HCT116 (cell line): ENCODE data around the gene POLR2A. TPM values are rescaled to one million over a fixed set of nuclear protein-coding genes. Genes with fewer than 3 reads are reported as not detected.
"Not testable (repeated sequence)": the region's sequence is repeated elsewhere in the genome, so short reads cannot be mapped to it uniquely, and the experiment has no call there.

Experiments
- ATAC-seq: fragments of 200-7000 bp; cut with Tn5 transposase; 2 replicates; pipeline ENCODE4 v1.9.1; 2020; ENCODE audit warnings: mild to moderate bottlenecking, moderate library complexity
- BruUV-seq: library from RNA; stranded (reverse); fragments of 400-500 nt; replicated peaks from 2 replicates; lab custom pipeline; 2021; lab: Mats Ljungman, UMichigan
- CTCF ChIA-PET: fragments of 300-600 bp; sonication (Branson Sonifier 250); formaldehyde crosslinking; loops from one replicate; lab custom pipeline; 2021; ENCODE audit warnings: antibody characterized with exemption; lab: Charles Lee
- POLR2A ChIA-PET: fragments of 300-600, 350-600 bp; sonication (Branson Sonifier 250); formaldehyde crosslinking; loops from one replicate; lab custom pipeline; 2021; ENCODE audit warnings: antibody characterized with exemption; lab: Charles Lee
- RAD21 ChIA-PET, 2 experiments: fragments of 300-600 bp; sonication (Branson Sonifier 250); formaldehyde crosslinking; loops; one replicate each; lab custom pipeline; 2023; ENCODE audit warnings: low total read pairs in 2 of 2; ENCODE audit not compliant: uncharacterized antibody in 2 of 2, unreplicated experiment in 2 of 2, low non-redundant PET in 1 of 2; lab: Charles Lee
- DNase-seq: peaks from one replicate; pipeline ENCODE4 v3.0.0-alpha.2; 2010; ENCODE audit warnings: low read depth, low spot score
- H2AFZ ChIP-seq: fragments of 200-600 bp; shearing (Covaris generic), sonication (generic); 2 replicates; pipeline ENCODE4 v1.6.1; 2017; ENCODE audit warnings: low read depth, mixed run types, mixed read lengths, antibody characterized with exemption, low read length; ENCODE audit not compliant: poor library complexity, severe bottlenecking
- H3K27ac ChIP-seq: 2 replicates; pipeline ENCODE4 v1.5.1; 2012; ENCODE audit warnings: low read depth, low read length
- H3K27me3 ChIP-seq: fragments of 200-600 bp; sonication (generic); 2 replicates; pipeline ENCODE4 v1.6.1; 2016; ENCODE audit warnings: mixed run types, low read length, mixed read lengths; ENCODE audit not compliant: insufficient read depth
- H3K36me3 ChIP-seq, 2 experiments: fragments of 200-500 bp in 1 of 2; fragments of 200-600 bp in 1 of 2; sonication (Bioruptor generic) in 1 of 2; sonication (generic) in 1 of 2; 2 replicates each; pipeline versions ENCODE4 v1.5.1 to v1.6.1; 2014 to 2016; ENCODE audit warnings: low read length in 2 of 2, inconsistent platforms in 1 of 2, mixed read lengths in 1 of 2, mixed run types in 1 of 2; ENCODE audit not compliant: insufficient read depth in 2 of 2, control insufficient read depth in 1 of 2
- H3K4me1 ChIP-seq, 2 experiments: fragments of 200-600 bp in 1 of 2; sonication (generic) in 1 of 2; 2 replicates each; pipeline versions ENCODE4 v1.5.1 to v1.6.1; 2012 to 2017; ENCODE audit warnings: low read length in 2 of 2, inconsistent platforms in 1 of 2, mild to moderate bottlenecking in 1 of 2, mixed read lengths in 1 of 2, mixed run types in 1 of 2, moderate library complexity in 1 of 2; ENCODE audit not compliant: insufficient read depth in 2 of 2, control insufficient read depth in 1 of 2
- H3K4me2 ChIP-seq: fragments of 200-600 bp; sonication (generic); 2 replicates; pipeline ENCODE4 v1.6.1; 2017; ENCODE audit warnings: mixed run types, low read length, mixed read lengths
- H3K4me3 ChIP-seq, 2 experiments: fragments of 200-600 bp in 1 of 2; sonication (generic) in 1 of 2; replicated peaks in 1 of 2; 2 replicates each; pipeline ENCODE4 v1.5.1; 2011 to 2016; ENCODE audit warnings: low read length in 2 of 2, control low read depth in 1 of 2, low read depth in 1 of 2, mild to moderate bottlenecking in 1 of 2, mixed read lengths in 1 of 2, mixed run types in 1 of 2
- H3K79me2 ChIP-seq: fragments of 200-600 bp; sonication (generic); 2 replicates; pipeline ENCODE4 v1.6.1; 2017; ENCODE audit warnings: mild to moderate bottlenecking, mixed run types, low read length, moderate library complexity, mixed read lengths; ENCODE audit not compliant: insufficient read depth
- H3K9ac ChIP-seq: fragments of 200-600 bp; sonication (generic); 2 replicates; pipeline ENCODE4 v1.6.1; 2016; ENCODE audit warnings: low read length, mixed read lengths
- H3K9me2 ChIP-seq: fragments of 200-600 bp; sonication (generic), shearing (Covaris generic); 2 replicates; pipeline ENCODE4 v1.6.1; 2017; ENCODE audit warnings: mixed run types, mild to moderate bottlenecking, moderate library complexity; ENCODE audit not compliant: insufficient read depth
- H3K9me3 ChIP-seq, 2 experiments: fragments of 200-500 bp in 1 of 2; fragments of 200-600 bp in 1 of 2; sonication (Bioruptor generic) in 1 of 2; sonication (generic) in 1 of 2; 2 replicates each; pipeline ENCODE4 v1.6.1; 2014 to 2017; ENCODE audit warnings: low read length in 2 of 2, mixed read lengths in 2 of 2, inconsistent platforms in 1 of 2, low read depth in 1 of 2, mild to moderate bottlenecking in 1 of 2, mixed run types in 1 of 2, moderate library complexity in 1 of 2; ENCODE audit not compliant: control insufficient read depth in 1 of 2, insufficient read depth in 1 of 2
- H4K20me1 ChIP-seq: fragments of 200-600 bp; sonication (generic), shearing (Covaris generic); 2 replicates; pipeline ENCODE4 v1.6.1; 2017; ENCODE audit warnings: mixed run types, mild to moderate bottlenecking, moderate library complexity; ENCODE audit not compliant: insufficient read depth
- EGR1 ChIP-seq: IDR thresholded peaks from 2 replicates; pipeline ENCODE4 v1.6.1; 2012; ENCODE audit warnings: low read depth
- ELF1 ChIP-seq: IDR thresholded peaks from 2 replicates; pipeline ENCODE4 v1.6.1; 2012; ENCODE audit warnings: low read depth, borderline replicate concordance
- EZH2phosphoT487 ChIP-seq: fragments of 200-600 bp; IDR thresholded peaks from 2 replicates; pipeline ENCODE4 v1.6.1; 2018; ENCODE audit warnings: antibody characterized with exemption, borderline replicate concordance
- JUND ChIP-seq: IDR thresholded peaks from 2 replicates; pipeline ENCODE4 v1.6.1; 2012
- POLR2A ChIP-seq: IDR thresholded peaks from 2 replicates; pipeline ENCODE4 v1.7.0; 2011; ENCODE audit warnings: borderline replicate concordance; ENCODE audit not compliant: insufficient read depth, insufficient read length; ENCODE audit errors: extremely low read depth
- SIN3A ChIP-seq: IDR thresholded peaks from 2 replicates; pipeline ENCODE4 v1.6.1; 2012; ENCODE audit warnings: low read depth
- SRF ChIP-seq: IDR thresholded peaks from 2 replicates; pipeline ENCODE4 v1.6.1; 2012; ENCODE audit warnings: low read depth
- TCF7L2 ChIP-seq: IDR thresholded peaks from 2 replicates; pipeline ENCODE4 v1.7.0; 2011; ENCODE audit warnings: borderline replicate concordance, inconsistent platforms; ENCODE audit not compliant: insufficient read depth, insufficient read length; ENCODE audit errors: extremely low read depth
- intact Hi-C: fragments of 100-400 bp; cut with micrococcal nuclease; formaldehyde crosslinking; loops from 2 replicates; pipeline ENCODE4 v1.10.0; 2022
- total RNA-seq: library from RNA; stranded (reverse); gene quantifications from one replicate; pipeline ENCODE4 v1.2.1, GENCODE V29; 2021; ENCODE audit not compliant: unreplicated experiment
- TF ChIP-seq, protein P1 (sequence below): IDR thresholded peaks from 2 replicates; pipeline ENCODE4 v1.6.1; 2012; ENCODE audit warnings: low read depth
- TF ChIP-seq, protein P2 (sequence below): IDR thresholded peaks from 2 replicates; pipeline ENCODE4 v1.6.1; 2012

POLR2A gene
- total RNA-seq, 1 experiment from 2014 or later, result 205 TPM

GRCh38 chr17:7468804-7469389, 15.3 kb upstream of the POLR2A start (continued):
- TF ChIP-seq, protein P1, sequence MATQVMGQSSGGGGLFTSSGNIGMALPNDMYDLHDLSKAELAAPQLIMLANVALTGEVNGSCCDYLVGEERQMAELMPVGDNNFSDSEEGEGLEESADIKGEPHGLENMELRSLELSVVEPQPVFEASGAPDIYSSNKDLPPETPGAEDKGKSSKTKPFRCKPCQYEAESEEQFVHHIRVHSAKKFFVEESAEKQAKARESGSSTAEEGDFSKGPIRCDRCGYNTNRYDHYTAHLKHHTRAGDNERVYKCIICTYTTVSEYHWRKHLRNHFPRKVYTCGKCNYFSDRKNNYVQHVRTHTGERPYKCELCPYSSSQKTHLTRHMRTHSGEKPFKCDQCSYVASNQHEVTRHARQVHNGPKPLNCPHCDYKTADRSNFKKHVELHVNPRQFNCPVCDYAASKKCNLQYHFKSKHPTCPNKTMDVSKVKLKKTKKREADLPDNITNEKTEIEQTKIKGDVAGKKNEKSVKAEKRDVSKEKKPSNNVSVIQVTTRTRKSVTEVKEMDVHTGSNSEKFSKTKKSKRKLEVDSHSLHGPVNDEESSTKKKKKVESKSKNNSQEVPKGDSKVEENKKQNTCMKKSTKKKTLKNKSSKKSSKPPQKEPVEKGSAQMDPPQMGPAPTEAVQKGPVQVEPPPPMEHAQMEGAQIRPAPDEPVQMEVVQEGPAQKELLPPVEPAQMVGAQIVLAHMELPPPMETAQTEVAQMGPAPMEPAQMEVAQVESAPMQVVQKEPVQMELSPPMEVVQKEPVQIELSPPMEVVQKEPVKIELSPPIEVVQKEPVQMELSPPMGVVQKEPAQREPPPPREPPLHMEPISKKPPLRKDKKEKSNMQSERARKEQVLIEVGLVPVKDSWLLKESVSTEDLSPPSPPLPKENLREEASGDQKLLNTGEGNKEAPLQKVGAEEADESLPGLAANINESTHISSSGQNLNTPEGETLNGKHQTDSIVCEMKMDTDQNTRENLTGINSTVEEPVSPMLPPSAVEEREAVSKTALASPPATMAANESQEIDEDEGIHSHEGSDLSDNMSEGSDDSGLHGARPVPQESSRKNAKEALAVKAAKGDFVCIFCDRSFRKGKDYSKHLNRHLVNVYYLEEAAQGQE, result no peak
- TF ChIP-seq TCF7L2, result no peak
- no peak for TF ChIP-seq JUND
- no peak for TF ChIP-seq SIN3A
- no peak for TF ChIP-seq POLR2A
- TF ChIP-seq, protein P2, sequence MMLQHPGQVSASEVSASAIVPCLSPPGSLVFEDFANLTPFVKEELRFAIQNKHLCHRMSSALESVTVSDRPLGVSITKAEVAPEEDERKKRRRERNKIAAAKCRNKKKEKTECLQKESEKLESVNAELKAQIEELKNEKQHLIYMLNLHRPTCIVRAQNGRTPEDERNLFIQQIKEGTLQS, result no peak
- TF ChIP-seq SRF, result no peak
- TF ChIP-seq EZH2phosphoT487, result no peak
- TF ChIP-seq EGR1, result no peak
- no peak for TF ChIP-seq ELF1

GRCh38 chr17:7469843-7470242, 14.3 kb upstream of the POLR2A start:
- POLR2A ChIA-PET, H3K4me3 ChIP-seq, H3K36me3 ChIP-seq, H3K9me2 ChIP-seq, H4K20me1 ChIP-seq, H3K9ac ChIP-seq, H3K4me1 ChIP-seq, H3K27ac ChIP-seq, H2AFZ ChIP-seq, RAD21 ChIA-PET, BruUV-seq, H3K9me3 ChIP-seq, H3K4me2 ChIP-seq, CTCF ChIA-PET, H3K27me3 ChIP-seq, DNase-seq, H3K79me2 ChIP-seq, ATAC-seq, intact Hi-C loops: not testable (repeated sequence)

DNA sequence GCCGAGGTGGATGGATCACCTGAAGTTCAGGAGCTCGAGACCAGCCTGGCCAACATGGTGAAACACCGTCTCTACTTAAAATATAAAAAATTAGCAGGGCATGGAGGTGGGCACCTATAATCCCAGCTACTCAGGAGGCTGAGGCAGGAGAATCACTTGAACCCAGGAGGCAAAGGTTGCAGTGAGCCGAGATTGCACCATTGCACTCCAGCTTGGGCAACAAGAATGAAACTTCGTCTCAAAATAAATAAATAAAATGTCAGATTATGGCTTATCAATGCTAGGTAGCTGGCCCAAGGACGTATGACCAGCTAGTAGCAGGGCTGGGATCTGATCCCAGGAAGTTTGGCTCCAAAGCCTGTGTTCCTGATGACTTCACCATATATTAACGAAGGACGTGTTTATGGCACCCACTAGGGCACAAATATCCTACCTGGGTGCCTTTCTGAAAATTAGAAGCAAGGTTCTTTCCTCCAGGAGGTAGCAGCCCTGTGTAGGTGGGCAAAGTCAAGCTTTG, 13.7 kb upstream of the POLR2A start:
- CTCF ChIA-PET, H4K20me1 ChIP-seq, H3K9me3 ChIP-seq, intact Hi-C loops, H2AFZ ChIP-seq, H3K36me3 ChIP-seq, H3K4me1 ChIP-seq, H3K9me2 ChIP-seq, H3K4me3 ChIP-seq, H3K27me3 ChIP-seq, H3K9ac ChIP-seq, RAD21 ChIA-PET, BruUV-seq, ATAC-seq, POLR2A ChIA-PET, H3K79me2 ChIP-seq, DNase-seq, H3K4me2 ChIP-seq, H3K27ac ChIP-seq: not testable (repeated sequence)
